GM23338 (cell line): ENCODE data around the gene MAP4K4. TPM values are rescaled to one million over a fixed set of nuclear protein-coding genes. Genes with fewer than 3 reads are reported as not detected.

Experiments
- ATAC-seq: fragments of 200-7000 bp; cut with Tn5 transposase; 3 replicates; pipeline ENCODE4 v1.9.1; 2020
- DNase-seq: peaks from one replicate; pipeline ENCODE4 v3.0.0-alpha.2; 2015; ENCODE audit warnings: low spot score
- H2AFZ ChIP-seq: fragments of 200-600 bp; sonication (generic); 2 replicates; pipeline ENCODE4 v1.8.0; 2016; ENCODE audit warnings: antibody characterized with exemption, mild to moderate bottlenecking, moderate library complexity
- H3F3A ChIP-seq: fragments of 200-600 bp; sonication (generic); replicated peaks from 2 replicates; pipeline ENCODE4 v1.8.0; 2017; ENCODE audit warnings: antibody characterized with exemption, mixed run types, low read depth
- H3K27ac ChIP-seq: fragments of 200-600 bp; sonication (generic); 2 replicates; pipeline ENCODE4 v1.6.1; 2016; ENCODE audit warnings: low read depth
- H3K27me3 ChIP-seq: fragments of 200-600 bp; sonication (generic); 2 replicates; pipeline ENCODE4 v1.8.0; 2016; ENCODE audit warnings: mild to moderate bottlenecking, mixed run types, moderate library complexity; ENCODE audit not compliant: insufficient read depth
- H3K36me3 ChIP-seq: fragments of 200-600 bp; sonication (generic); 2 replicates; pipeline ENCODE4 v1.8.0; 2016; ENCODE audit warnings: mild to moderate bottlenecking; ENCODE audit not compliant: insufficient read depth
- H3K4me1 ChIP-seq: fragments of 200-600 bp; sonication (generic); 2 replicates; pipeline ENCODE4 v1.8.0; 2016; ENCODE audit warnings: mild to moderate bottlenecking, moderate library complexity; ENCODE audit not compliant: insufficient read depth
- H3K4me2 ChIP-seq: fragments of 200-600 bp; sonication (generic); 2 replicates; pipeline ENCODE4 v1.7.1; 2017; ENCODE audit warnings: mixed run types
- H3K4me3 ChIP-seq: fragments of 200-600 bp; sonication (generic); 2 replicates; pipeline ENCODE4 v1.6.1; 2016; ENCODE audit warnings: mixed run types
- H3K79me2 ChIP-seq: fragments of 200-600 bp; sonication (generic); replicated peaks from 2 replicates; pipeline ENCODE4 v1.8.0; 2017; ENCODE audit warnings: mild to moderate bottlenecking; ENCODE audit not compliant: insufficient read depth
- H3K9me2 ChIP-seq: fragments of 200-600 bp; sonication (generic); 2 replicates; pipeline ENCODE4 v1.8.0; 2017; ENCODE audit not compliant: insufficient read depth
- H4K20me1 ChIP-seq: fragments of 200-600 bp; sonication (generic); replicated peaks from 2 replicates; pipeline ENCODE4 v1.8.0; 2017; ENCODE audit warnings: mild to moderate bottlenecking; ENCODE audit not compliant: insufficient read depth
- H3K27ac Mint-ChIP-seq: 2 replicates; pipeline ENCODE4 v1.8.0; 2020; ENCODE audit warnings: inconsistent platforms, mild to moderate bottlenecking, moderate library complexity, mixed read lengths
- H3K27me3 Mint-ChIP-seq: 3 replicates; pipeline ENCODE4 v1.8.0; 2022; ENCODE audit warnings: low read depth, mild to moderate bottlenecking, moderate library complexity, mixed read lengths, inconsistent platforms; ENCODE audit not compliant: insufficient read depth, poor library complexity
- H3K36me3 Mint-ChIP-seq: 3 replicates; pipeline ENCODE4 v1.8.0; 2021; ENCODE audit warnings: low read depth, mild to moderate bottlenecking, inconsistent platforms, moderate library complexity, mixed read lengths
- H3K4me1 Mint-ChIP-seq: 3 replicates; pipeline ENCODE4 v1.8.0; 2020; ENCODE audit warnings: mild to moderate bottlenecking, inconsistent platforms, mixed read lengths
- H3K4me3 Mint-ChIP-seq: 3 replicates; pipeline ENCODE4 v1.8.0; 2021; ENCODE audit warnings: moderate library complexity, mild to moderate bottlenecking, inconsistent platforms, mixed read lengths
- H3K9me3 Mint-ChIP-seq: 3 replicates; pipeline ENCODE4 v1.8.0; 2020; ENCODE audit warnings: moderate library complexity, mild to moderate bottlenecking, inconsistent platforms, mixed read lengths
- CREB1 ChIP-seq: fragments of 250-450 bp; sonication (Bioruptor Pico); IDR thresholded peaks from 2 replicates; pipeline ENCODE4 v1.5.0; 2020; ENCODE audit warnings: low read depth, mild to moderate bottlenecking, moderate library complexity
- EZH2 ChIP-seq: fragments of 200-600 bp; sonication (generic); IDR thresholded peaks from one replicate; pipeline ENCODE4 v1.8.0; 2017; ENCODE audit warnings: antibody characterized with exemption, mild to moderate bottlenecking, low read depth; ENCODE audit not compliant: unreplicated experiment
- EZH2phosphoT487 ChIP-seq: fragments of 200-600 bp; sonication (generic); IDR thresholded peaks from one replicate; pipeline ENCODE4 v1.8.1; 2018; ENCODE audit warnings: antibody characterized with exemption; ENCODE audit not compliant: unreplicated experiment
- JUNB ChIP-seq: IDR thresholded peaks from one replicate; pipeline ENCODE4 v1.6.1; 2016; ENCODE audit warnings: antibody characterized with exemption; ENCODE audit not compliant: unreplicated experiment
- NANOG ChIP-seq: IDR thresholded peaks from 2 replicates; pipeline ENCODE4 v1.6.1; 2016; ENCODE audit warnings: antibody characterized with exemption, borderline replicate concordance
- POLR2AphosphoS5 ChIP-seq: IDR thresholded peaks from 2 replicates; pipeline ENCODE4 v1.6.1; 2016; ENCODE audit warnings: antibody characterized with exemption, low read depth
- STAT1 ChIP-seq: IDR thresholded peaks from one replicate; pipeline ENCODE4 v1.6.1; 2016; ENCODE audit warnings: antibody characterized with exemption; ENCODE audit not compliant: unreplicated experiment
- ZNF114 ChIP-seq: fragments of 250-450 bp; sonication (Bioruptor Pico); IDR thresholded peaks from 2 replicates; pipeline ENCODE4 v1.5.0; 2020; ENCODE audit warnings: mild to moderate bottlenecking, moderate library complexity
- ZNF331 ChIP-seq: fragments of 250-450 bp; sonication (Bioruptor Pico); IDR thresholded peaks from 2 replicates; pipeline ENCODE4 v1.5.0; 2020; ENCODE audit warnings: low read depth, mild to moderate bottlenecking, moderate library complexity
- polyA plus RNA-seq: library from polyadenylated mRNA; unstranded; fragments of >200 nt; fragmentation: Nextera tagmentation; extraction: Ambion mirVana; gene quantifications from 2 replicates; pipeline ENCODE4 v1.2.1, GENCODE V29; 2016
- total RNA-seq: library from RNA; depleted of rRNA; stranded (reverse); fragments of >200 nt; shearing (Covaris generic); gene quantifications from 2 replicates; pipeline ENCODE4 v1.2.3, GENCODE V29; 2014
- TF ChIP-seq, protein P1 (sequence below): IDR thresholded peaks from 2 replicates; pipeline ENCODE4 v1.6.1; 2016; ENCODE audit warnings: antibody characterized with exemption
- TF ChIP-seq, protein P2 (sequence below): fragments of 250-450 bp; sonication (Bioruptor Pico); IDR thresholded peaks from 2 replicates; pipeline ENCODE4 v1.5.0; 2020; ENCODE audit warnings: mild to moderate bottlenecking, moderate library complexity
- TF ChIP-seq, protein P3 (sequence below), 2 experiments: fragments of 200-600 bp in 1 of 2; sonication (generic) in 1 of 2; conservative IDR thresholded peaks; 2 replicates each; pipeline versions ENCODE4 v1.5.1 to v1.6.1; 2016 to 2017; ENCODE audit warnings: antibody characterized with exemption in 2 of 2, low read depth in 2 of 2, mild to moderate bottlenecking in 2 of 2, moderate library complexity in 1 of 2
- TF ChIP-seq, protein P4 (sequence below): IDR thresholded peaks from one replicate; pipeline ENCODE4 v1.6.1; 2018; ENCODE audit warnings: antibody characterized with exemption; ENCODE audit not compliant: unreplicated experiment

MAP4K4 gene
- total and polyA plus RNA-seq, 2 experiments from 2014 or later, result 34.6 to 99.2 TPM

DNA sequence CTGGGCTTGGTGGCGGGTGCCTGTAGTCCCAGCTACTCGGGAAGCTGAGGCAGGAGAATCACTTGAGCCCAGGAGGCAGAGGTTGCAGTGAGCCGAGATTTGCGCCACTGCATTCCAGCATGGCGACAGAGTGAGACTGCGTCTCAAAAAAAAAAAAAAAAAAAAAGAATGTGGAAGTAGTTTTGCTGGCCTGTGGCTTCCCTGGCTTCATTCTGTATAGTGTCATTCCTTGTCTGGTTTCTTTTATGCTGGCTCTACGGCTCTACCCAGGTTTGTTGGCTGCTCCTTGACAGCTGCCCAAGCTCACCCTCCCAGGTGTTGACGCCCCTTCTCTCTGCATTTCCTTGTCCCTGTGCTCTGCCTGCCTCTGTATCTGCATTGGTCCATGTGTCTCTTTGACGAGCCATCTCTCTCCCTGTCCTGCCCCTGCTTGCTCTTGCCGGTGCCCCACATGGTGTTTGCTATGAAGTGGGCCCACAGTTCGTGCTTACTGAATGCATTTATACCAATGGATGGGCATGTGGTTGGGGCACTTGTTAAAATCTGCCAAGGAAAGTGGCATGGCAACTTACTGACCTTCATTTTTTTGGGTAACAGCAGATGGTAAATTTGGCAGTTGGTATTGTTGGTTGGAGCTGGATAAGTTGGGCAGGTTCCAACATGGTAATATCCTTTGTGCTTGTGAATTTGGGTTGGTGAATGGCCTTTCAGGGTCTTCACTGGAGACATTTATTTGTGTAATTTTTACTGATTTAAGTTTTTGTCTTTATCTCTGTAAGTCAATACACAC lies 113.9 kb downstream of the MAP4K4 start:
- H3K4me3 ChIP-seq, result no peak overlapping the region
- no peak overlapping the region for H2AFZ ChIP-seq
- no peaks in the 10 kb centered on the region for H3K36me3 ChIP-seq
- H3K27ac Mint-ChIP-seq, result no peak overlapping the region
- peaks cover 3% of the 10 kb centered on the region; the same call in 2 of the 3 replicates for H3K36me3 Mint-ChIP-seq
- ATAC-seq, result no peak
- no peaks in the 10 kb centered on the region; the same call in 1 of the 2 replicates for H4K20me1 ChIP-seq
- TF ChIP-seq EZH2, result no peak
- TF ChIP-seq EZH2phosphoT487, result no peak
- TF ChIP-seq ZNF331 (CRISPR knock-in tag), result no peak
- TF ChIP-seq, protein P1, sequence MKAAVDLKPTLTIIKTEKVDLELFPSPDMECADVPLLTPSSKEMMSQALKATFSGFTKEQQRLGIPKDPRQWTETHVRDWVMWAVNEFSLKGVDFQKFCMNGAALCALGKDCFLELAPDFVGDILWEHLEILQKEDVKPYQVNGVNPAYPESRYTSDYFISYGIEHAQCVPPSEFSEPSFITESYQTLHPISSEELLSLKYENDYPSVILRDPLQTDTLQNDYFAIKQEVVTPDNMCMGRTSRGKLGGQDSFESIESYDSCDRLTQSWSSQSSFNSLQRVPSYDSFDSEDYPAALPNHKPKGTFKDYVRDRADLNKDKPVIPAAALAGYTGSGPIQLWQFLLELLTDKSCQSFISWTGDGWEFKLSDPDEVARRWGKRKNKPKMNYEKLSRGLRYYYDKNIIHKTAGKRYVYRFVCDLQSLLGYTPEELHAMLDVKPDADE, result no peak
- TF ChIP-seq, protein P2, sequence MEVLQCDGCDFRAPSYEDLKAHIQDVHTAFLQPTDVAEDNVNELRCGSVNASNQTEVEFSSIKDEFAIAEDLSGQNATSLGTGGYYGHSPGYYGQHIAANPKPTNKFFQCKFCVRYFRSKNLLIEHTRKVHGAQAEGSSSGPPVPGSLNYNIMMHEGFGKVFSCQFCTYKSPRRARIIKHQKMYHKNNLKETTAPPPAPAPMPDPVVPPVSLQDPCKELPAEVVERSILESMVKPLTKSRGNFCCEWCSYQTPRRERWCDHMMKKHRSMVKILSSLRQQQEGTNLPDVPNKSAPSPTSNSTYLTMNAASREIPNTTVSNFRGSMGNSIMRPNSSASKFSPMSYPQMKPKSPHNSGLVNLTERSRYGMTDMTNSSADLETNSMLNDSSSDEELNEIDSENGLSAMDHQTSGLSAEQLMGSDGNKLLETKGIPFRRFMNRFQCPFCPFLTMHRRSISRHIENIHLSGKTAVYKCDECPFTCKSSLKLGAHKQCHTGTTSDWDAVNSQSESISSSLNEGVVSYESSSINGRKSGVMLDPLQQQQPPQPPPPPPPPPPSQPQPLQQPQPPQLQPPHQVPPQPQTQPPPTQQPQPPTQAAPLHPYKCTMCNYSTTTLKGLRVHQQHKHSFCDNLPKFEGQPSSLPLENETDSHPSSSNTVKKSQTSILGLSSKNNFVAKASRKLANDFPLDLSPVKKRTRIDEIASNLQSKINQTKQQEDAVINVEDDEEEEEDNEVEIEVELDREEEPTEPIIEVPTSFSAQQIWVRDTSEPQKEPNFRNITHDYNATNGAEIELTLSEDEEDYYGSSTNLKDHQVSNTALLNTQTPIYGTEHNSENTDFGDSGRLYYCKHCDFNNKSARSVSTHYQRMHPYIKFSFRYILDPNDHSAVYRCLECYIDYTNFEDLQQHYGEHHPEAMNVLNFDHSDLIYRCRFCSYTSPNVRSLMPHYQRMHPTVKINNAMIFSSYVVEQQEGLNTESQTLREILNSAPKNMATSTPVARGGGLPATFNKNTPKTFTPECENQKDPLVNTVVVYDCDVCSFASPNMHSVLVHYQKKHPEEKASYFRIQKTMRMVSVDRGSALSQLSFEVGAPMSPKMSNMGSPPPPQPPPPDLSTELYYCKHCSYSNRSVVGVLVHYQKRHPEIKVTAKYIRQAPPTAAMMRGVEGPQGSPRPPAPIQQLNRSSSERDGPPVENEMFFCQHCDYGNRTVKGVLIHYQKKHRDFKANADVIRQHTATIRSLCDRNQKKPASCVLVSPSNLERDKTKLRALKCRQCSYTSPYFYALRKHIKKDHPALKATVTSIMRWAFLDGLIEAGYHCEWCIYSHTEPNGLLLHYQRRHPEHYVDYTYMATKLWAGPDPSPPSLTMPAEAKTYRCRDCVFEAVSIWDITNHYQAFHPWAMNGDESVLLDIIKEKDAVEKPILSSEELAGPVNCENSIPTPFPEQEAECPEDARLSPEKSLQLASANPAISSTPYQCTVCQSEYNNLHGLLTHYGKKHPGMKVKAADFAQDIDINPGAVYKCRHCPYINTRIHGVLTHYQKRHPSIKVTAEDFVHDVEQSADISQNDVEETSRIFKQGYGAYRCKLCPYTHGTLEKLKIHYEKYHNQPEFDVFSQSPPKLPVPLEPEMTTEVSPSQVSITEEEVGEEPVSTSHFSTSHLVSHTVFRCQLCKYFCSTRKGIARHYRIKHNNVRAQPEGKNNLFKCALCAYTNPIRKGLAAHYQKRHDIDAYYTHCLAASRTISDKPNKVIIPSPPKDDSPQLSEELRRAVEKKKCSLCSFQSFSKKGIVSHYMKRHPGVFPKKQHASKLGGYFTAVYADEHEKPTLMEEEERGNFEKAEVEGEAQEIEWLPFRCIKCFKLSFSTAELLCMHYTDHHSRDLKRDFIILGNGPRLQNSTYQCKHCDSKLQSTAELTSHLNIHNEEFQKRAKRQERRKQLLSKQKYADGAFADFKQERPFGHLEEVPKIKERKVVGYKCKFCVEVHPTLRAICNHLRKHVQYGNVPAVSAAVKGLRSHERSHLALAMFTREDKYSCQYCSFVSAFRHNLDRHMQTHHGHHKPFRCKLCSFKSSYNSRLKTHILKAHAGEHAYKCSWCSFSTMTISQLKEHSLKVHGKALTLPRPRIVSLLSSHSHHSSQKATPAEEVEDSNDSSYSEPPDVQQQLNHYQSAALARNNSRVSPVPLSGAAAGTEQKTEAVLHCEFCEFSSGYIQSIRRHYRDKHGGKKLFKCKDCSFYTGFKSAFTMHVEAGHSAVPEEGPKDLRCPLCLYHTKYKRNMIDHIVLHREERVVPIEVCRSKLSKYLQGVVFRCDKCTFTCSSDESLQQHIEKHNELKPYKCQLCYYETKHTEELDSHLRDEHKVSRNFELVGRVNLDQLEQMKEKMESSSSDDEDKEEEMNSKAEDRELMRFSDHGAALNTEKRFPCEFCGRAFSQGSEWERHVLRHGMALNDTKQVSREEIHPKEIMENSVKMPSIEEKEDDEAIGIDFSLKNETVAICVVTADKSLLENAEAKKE (CRISPR knock-in tag), result no peak
- no peak for TF ChIP-seq POLR2AphosphoS5
- TF ChIP-seq STAT1, result no peak
- TF ChIP-seq, protein P3, sequence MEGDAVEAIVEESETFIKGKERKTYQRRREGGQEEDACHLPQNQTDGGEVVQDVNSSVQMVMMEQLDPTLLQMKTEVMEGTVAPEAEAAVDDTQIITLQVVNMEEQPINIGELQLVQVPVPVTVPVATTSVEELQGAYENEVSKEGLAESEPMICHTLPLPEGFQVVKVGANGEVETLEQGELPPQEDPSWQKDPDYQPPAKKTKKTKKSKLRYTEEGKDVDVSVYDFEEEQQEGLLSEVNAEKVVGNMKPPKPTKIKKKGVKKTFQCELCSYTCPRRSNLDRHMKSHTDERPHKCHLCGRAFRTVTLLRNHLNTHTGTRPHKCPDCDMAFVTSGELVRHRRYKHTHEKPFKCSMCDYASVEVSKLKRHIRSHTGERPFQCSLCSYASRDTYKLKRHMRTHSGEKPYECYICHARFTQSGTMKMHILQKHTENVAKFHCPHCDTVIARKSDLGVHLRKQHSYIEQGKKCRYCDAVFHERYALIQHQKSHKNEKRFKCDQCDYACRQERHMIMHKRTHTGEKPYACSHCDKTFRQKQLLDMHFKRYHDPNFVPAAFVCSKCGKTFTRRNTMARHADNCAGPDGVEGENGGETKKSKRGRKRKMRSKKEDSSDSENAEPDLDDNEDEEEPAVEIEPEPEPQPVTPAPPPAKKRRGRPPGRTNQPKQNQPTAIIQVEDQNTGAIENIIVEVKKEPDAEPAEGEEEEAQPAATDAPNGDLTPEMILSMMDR (conservative IDR thresholded peaks at IDR 0.05; ENCODE audit: low read depth in 2 of 2), result no peak
- no peak for TF ChIP-seq ZNF114 (CRISPR knock-in tag)
- TF ChIP-seq JUNB, result no peak
- TF ChIP-seq NANOG, result no peak
- TF ChIP-seq, protein P4, sequence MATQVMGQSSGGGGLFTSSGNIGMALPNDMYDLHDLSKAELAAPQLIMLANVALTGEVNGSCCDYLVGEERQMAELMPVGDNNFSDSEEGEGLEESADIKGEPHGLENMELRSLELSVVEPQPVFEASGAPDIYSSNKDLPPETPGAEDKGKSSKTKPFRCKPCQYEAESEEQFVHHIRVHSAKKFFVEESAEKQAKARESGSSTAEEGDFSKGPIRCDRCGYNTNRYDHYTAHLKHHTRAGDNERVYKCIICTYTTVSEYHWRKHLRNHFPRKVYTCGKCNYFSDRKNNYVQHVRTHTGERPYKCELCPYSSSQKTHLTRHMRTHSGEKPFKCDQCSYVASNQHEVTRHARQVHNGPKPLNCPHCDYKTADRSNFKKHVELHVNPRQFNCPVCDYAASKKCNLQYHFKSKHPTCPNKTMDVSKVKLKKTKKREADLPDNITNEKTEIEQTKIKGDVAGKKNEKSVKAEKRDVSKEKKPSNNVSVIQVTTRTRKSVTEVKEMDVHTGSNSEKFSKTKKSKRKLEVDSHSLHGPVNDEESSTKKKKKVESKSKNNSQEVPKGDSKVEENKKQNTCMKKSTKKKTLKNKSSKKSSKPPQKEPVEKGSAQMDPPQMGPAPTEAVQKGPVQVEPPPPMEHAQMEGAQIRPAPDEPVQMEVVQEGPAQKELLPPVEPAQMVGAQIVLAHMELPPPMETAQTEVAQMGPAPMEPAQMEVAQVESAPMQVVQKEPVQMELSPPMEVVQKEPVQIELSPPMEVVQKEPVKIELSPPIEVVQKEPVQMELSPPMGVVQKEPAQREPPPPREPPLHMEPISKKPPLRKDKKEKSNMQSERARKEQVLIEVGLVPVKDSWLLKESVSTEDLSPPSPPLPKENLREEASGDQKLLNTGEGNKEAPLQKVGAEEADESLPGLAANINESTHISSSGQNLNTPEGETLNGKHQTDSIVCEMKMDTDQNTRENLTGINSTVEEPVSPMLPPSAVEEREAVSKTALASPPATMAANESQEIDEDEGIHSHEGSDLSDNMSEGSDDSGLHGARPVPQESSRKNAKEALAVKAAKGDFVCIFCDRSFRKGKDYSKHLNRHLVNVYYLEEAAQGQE, result no peak
- TF ChIP-seq CREB1, result no peak
- peaks cover 2% of the 10 kb centered on the region for H3K27me3 Mint-ChIP-seq
- peaks cover 100% of the 10 kb centered on the region for H3K79me2 ChIP-seq
- H3K4me3 Mint-ChIP-seq, result no peak overlapping the region
- no peaks in the 10 kb centered on the region for H3K9me3 Mint-ChIP-seq
- peaks cover 44% of the 10 kb centered on the region for H3K4me1 ChIP-seq
- H3K4me2 ChIP-seq, result no peak overlapping the region
- H3K27ac ChIP-seq, result no peak overlapping the region
- H3K4me1 Mint-ChIP-seq, result peaks cover 62% of the 10 kb centered on the region
- H3K9me2 ChIP-seq, result no peaks in the 10 kb centered on the region
- H3K27me3 ChIP-seq, result no peaks in the 10 kb centered on the region
- DNase-seq, result no peak
- H3F3A ChIP-seq, result no peaks in the 10 kb centered on the region
